Trophoblast cell (in vitro differentiated cells and primary cell): ENCODE data around the gene LHX6.

Source experiments
- DNase-seq, 2 donors: peaks; one replicate each; pipeline ENCODE4 v3.0.0-alpha.2; 2016
- H2AFZ ChIP-seq: 2 replicates; pipeline ENCODE4 v1.6.1; 2013; ENCODE audit warnings: low read length, moderate library complexity, mild to moderate bottlenecking; ENCODE audit not compliant: insufficient read depth, poor library complexity
- H2AK5ac ChIP-seq: 2 replicates; pipeline ENCODE4 v1.6.1; 2013; ENCODE audit warnings: mild to moderate bottlenecking, low read length
- H2BK120ac ChIP-seq: 2 replicates; pipeline ENCODE4 v1.6.1; 2013; ENCODE audit warnings: low read length, mild to moderate bottlenecking, moderate library complexity; ENCODE audit not compliant: insufficient read depth, poor library complexity
- H2BK12ac ChIP-seq: 2 replicates; pipeline ENCODE4 v1.6.1; 2013; ENCODE audit warnings: mild to moderate bottlenecking, low read length, moderate library complexity
- H2BK5ac ChIP-seq: 2 replicates; pipeline ENCODE4 v1.6.1; 2013; ENCODE audit warnings: low read length, low read depth, moderate library complexity, mild to moderate bottlenecking; ENCODE audit not compliant: poor library complexity
- H3K14ac ChIP-seq: 2 replicates; pipeline ENCODE4 v1.6.1; 2013; ENCODE audit warnings: mild to moderate bottlenecking, low read length
- H3K18ac ChIP-seq: 2 replicates; pipeline ENCODE4 v1.6.1; 2013; ENCODE audit warnings: mild to moderate bottlenecking, low read length
- H3K23ac ChIP-seq: 2 replicates; pipeline ENCODE4 v1.6.1; 2013; ENCODE audit warnings: low read length
- H3K27ac ChIP-seq: 2 replicates; pipeline ENCODE4 v1.5.1; 2013; ENCODE audit warnings: low read depth, mild to moderate bottlenecking, inconsistent platforms, low read length, moderate library complexity
- H3K27me3 ChIP-seq: 2 replicates; pipeline ENCODE4 v1.6.1; 2013; ENCODE audit warnings: inconsistent platforms, mild to moderate bottlenecking, low read length, moderate library complexity; ENCODE audit not compliant: insufficient read depth
- H3K36me3 ChIP-seq, 2 experiments: 1 replicate in 1 of 2; 2 replicates in 1 of 2; pipeline ENCODE4 v1.6.1; 2013; ENCODE audit warnings: low read length in 2 of 2, mild to moderate bottlenecking in 2 of 2, moderate library complexity in 1 of 2; ENCODE audit not compliant: insufficient read depth in 2 of 2, control insufficient read depth in 1 of 2
- H3K4ac ChIP-seq: 2 replicates; pipeline ENCODE4 v1.6.1; 2013; ENCODE audit warnings: low read depth, mild to moderate bottlenecking, low read length, moderate library complexity
- H3K4me1 ChIP-seq, 2 experiments: 1 replicate in 1 of 2; 2 replicates in 1 of 2; pipeline ENCODE4 v1.6.1; 2013; ENCODE audit warnings: low read length in 2 of 2, mild to moderate bottlenecking in 2 of 2, moderate library complexity in 1 of 2; ENCODE audit not compliant: insufficient read depth in 2 of 2, control insufficient read depth in 1 of 2
- H3K4me2 ChIP-seq: 2 replicates; pipeline ENCODE4 v1.6.1; 2013; ENCODE audit warnings: inconsistent platforms, mild to moderate bottlenecking, low read length, moderate library complexity
- H3K4me3 ChIP-seq: 2 replicates; pipeline ENCODE4 v1.5.1; 2013; ENCODE audit warnings: mild to moderate bottlenecking, low read depth, low read length, inconsistent platforms
- H3K79me1 ChIP-seq: one replicate; pipeline ENCODE4 v1.6.1; 2013; ENCODE audit warnings: low read length
- H3K79me2 ChIP-seq: 2 replicates; pipeline ENCODE4 v1.6.1; 2013; ENCODE audit warnings: low read length, mild to moderate bottlenecking; ENCODE audit not compliant: control insufficient read depth, insufficient read depth, poor library complexity
- H3K9ac ChIP-seq: 2 replicates; pipeline ENCODE4 v1.6.1; 2013; ENCODE audit warnings: mild to moderate bottlenecking, low read length
- H3K9me3 ChIP-seq: 2 replicates; pipeline ENCODE4 v1.6.1; 2013; ENCODE audit warnings: low read depth, mild to moderate bottlenecking, control low read depth, inconsistent platforms, low read length; ENCODE audit not compliant: insufficient read depth
- H4K12ac ChIP-seq: 2 replicates; pipeline ENCODE4 v1.6.1; 2013; ENCODE audit warnings: low read depth, mild to moderate bottlenecking, low read length, moderate library complexity
- H4K8ac ChIP-seq: 2 replicates; pipeline ENCODE4 v1.6.1; 2013; ENCODE audit warnings: low read depth, mild to moderate bottlenecking, low read length, moderate library complexity
- H4K91ac ChIP-seq: one replicate; pipeline ENCODE4 v1.6.1; 2013; ENCODE audit warnings: low read depth, mild to moderate bottlenecking, low read length, moderate library complexity
- WGBS: extraction: QIAGEN DNeasy Blood & Tissue Kit; methylation state at CpG from one replicate; pipeline ENCODE4 v1.1.7; 2013; ENCODE audit warnings: missing lambda C conversion rate; ENCODE audit not compliant: insufficient read length, insufficient coverage; ENCODE audit errors: extremely low coverage; 5-methylcytosine and 5-hydroxymethylcytosine counted together

LHX6 gene

GRCh38 chr9:122159026-122159924, 69.5 kb downstream of the LHX6 start, which contains the start of the genes MORN5 and NDUFA8:
Gene MORN5 (plus strand): TSS chr9:122159908. CDS start chr9:122159973, 65 bp downstream.
Gene NDUFA8 (minus strand): TSS chr9:122159779. CDS start chr9:122159677, 102 bp downstream.
- Histone ChIP-seq H2AFZ (peak within 1 kb of the TSS; percentile 97), H3K18ac (peak within 1 kb of the TSS; percentile 97), H3K23ac (no peak within 1 kb of the TSS), H3K4ac (peak within 1 kb of the TSS; percentile 82), H3K4me2 (peak within 1 kb of the TSS; percentile 92), H3K14ac (peak within 1 kb of the TSS; percentile 95), H4K91ac (peak within 1 kb of the TSS; percentile 91), H2BK5ac (peak within 1 kb of the TSS; percentile 75), H3K27ac (no peak within 1 kb of the TSS), H2BK12ac (no peak within 1 kb of the TSS), H4K8ac (peak within 1 kb of the TSS; percentile 100), H2AK5ac (peak within 1 kb of the TSS; percentile 35), H3K4me1 (peaks cover 0 to 4% of the 10 kb centered on the region in 2 experiments), H2BK120ac (peak within 1 kb of the TSS; percentile 60), H3K9ac (peak within 1 kb of the TSS; percentile 91), H3K79me2 (peaks cover 5% of the 10 kb centered on the region), H3K27me3 (no peaks in the 10 kb centered on the region), H3K79me1 (peaks cover 4% of the 10 kb centered on the region), H3K4me3 (peak within 1 kb of the TSS; percentile 98), H4K12ac (peak within 1 kb of the TSS; percentile 99), H3K9me3 (no peaks in the 10 kb centered on the region), H3K36me3 (no peaks in the 10 kb centered on the region)
- DNase-seq: peak; percentile 98 to 99
- WGBS: no CpG with 5 or more reads among the region's 56 CpGs

GRCh38 chr9:122158202-122158601, 70.6 kb downstream of the LHX6 start:
- no peak overlapping the region for H2BK120ac ChIP-seq
- no peak overlapping the region for H2BK5ac ChIP-seq
- peaks cover 4% of the 10 kb centered on the region for H3K79me1 ChIP-seq
- H3K27ac ChIP-seq: no peak overlapping the region
- no peak overlapping the region for H3K4ac ChIP-seq
- no peak overlapping the region for H2AFZ ChIP-seq
- H3K9ac ChIP-seq: no peak overlapping the region
- no peak overlapping the region for H3K4me3 ChIP-seq
- H3K4me1 ChIP-seq: peaks cover 0 to 4% of the 10 kb centered on the region in 2 experiments
- H3K23ac ChIP-seq: no peak overlapping the region
- no peak overlapping the region for H4K12ac ChIP-seq
- peak overlapping the region; percentile 4 for H3K4me2 ChIP-seq
- no peak overlapping the region for H4K91ac ChIP-seq
- no CpG with 5 or more reads among the region's 3 CpGs for WGBS
- H4K8ac ChIP-seq: no peak overlapping the region
- H3K36me3 ChIP-seq: no peaks in the 10 kb centered on the region
- peaks cover 5% of the 10 kb centered on the region for H3K79me2 ChIP-seq
- no peak overlapping the region for H2AK5ac ChIP-seq
- H2BK12ac ChIP-seq: no peak overlapping the region
- peak in 1 of 2 donors; percentile 43 for DNase-seq
- no peaks in the 10 kb centered on the region for H3K9me3 ChIP-seq
- no peak overlapping the region for H3K18ac ChIP-seq
- no peak overlapping the region for H3K14ac ChIP-seq
- no peaks in the 10 kb centered on the region for H3K27me3 ChIP-seq

GRCh38 chr9:122155796-122156195, 73.0 kb downstream of the LHX6 start:
- Histone ChIP-seq H4K91ac (no peak overlapping the region), H3K23ac (no peak overlapping the region), H2AFZ (no peak overlapping the region), H3K9me3 (no peaks in the 10 kb centered on the region), H3K4ac (no peak overlapping the region), H2AK5ac (no peak overlapping the region), H2BK5ac (no peak overlapping the region), H4K8ac (no peak overlapping the region), H3K18ac (no peak overlapping the region), H2BK120ac (no peak overlapping the region), H3K14ac (no peak overlapping the region), H3K27ac (no peak overlapping the region), H2BK12ac (no peak overlapping the region), H3K4me3 (no peak overlapping the region), H3K79me1 (peaks cover 4% of the 10 kb centered on the region), H3K9ac (no peak overlapping the region), H3K79me2 (peaks cover 5% of the 10 kb centered on the region), H3K27me3 (no peaks in the 10 kb centered on the region), H3K4me1 (peaks cover 0 to 4% of the 10 kb centered on the region in 2 experiments), H4K12ac (no peak overlapping the region), H3K36me3 (peaks cover 0 to 2% of the 10 kb centered on the region in 2 experiments), H3K4me2 (no peak overlapping the region)
- DNase-seq: no peak
- no CpG with 5 or more reads among the region's 4 CpGs for WGBS
